Body of pancreas (tissue), 4 donors: ENCODE data around the gene NAB2.

Experiments
- CTCF ChIP-seq, 7 experiments: fragments of 450-650 bp in 4 of 7; fragments of 200-600 bp in 3 of 7; sonication (generic) in 3 of 7; IDR thresholded peaks; one replicate each; pipeline ENCODE4 v1.5.1; 2016 to 2019; ENCODE audit warnings: antibody characterized with exemption in 7 of 7
- POLR2A ChIP-seq, 3 donors: fragments of 450-650 bp; IDR thresholded peaks; one replicate each; pipeline ENCODE4 v1.6.1; 2016; ENCODE audit warnings: antibody characterized with exemption in 3 of 3, mild to moderate bottlenecking in 2 of 3

- TF ChIP-seq POLR2A (IDR thresholded peaks at IDR 0.05) (no peak), CTCF (IDR thresholded peaks at IDR 0.05) (no peak)
These were observed 9.6 kb downstream of the NAB2 start for GRCh38 chr12:57098546-57098945.
